Loucy (cell line): ENCODE results near the gene AP2B1.

Experiments
- H2AFZ ChIP-seq: fragments of 200-600 bp; sonication (generic); 2 replicates; pipeline ENCODE4 v1.6.0; 2016; ENCODE audit warnings: antibody characterized with exemption, mild to moderate bottlenecking, low read length, moderate library complexity
- H3F3A ChIP-seq: fragments of 200-600 bp; 2 replicates; pipeline ENCODE4 v1.6.0; 2016; ENCODE audit warnings: antibody characterized with exemption, low read depth, mild to moderate bottlenecking
- H3K27me3 ChIP-seq: fragments of 200-600 bp; sonication (generic); 2 replicates; pipeline ENCODE4 v1.6.1; 2014; ENCODE audit warnings: low read length, mild to moderate bottlenecking; ENCODE audit not compliant: insufficient read depth, poor library complexity, severe bottlenecking
- H3K36me3 ChIP-seq: fragments of 200-600 bp; sonication (generic); 2 replicates; pipeline ENCODE4 v1.6.1; 2016; ENCODE audit warnings: low read length; ENCODE audit not compliant: insufficient read depth
- H3K4me1 ChIP-seq: fragments of 200-600 bp; sonication (generic); 2 replicates; pipeline ENCODE4 v1.5.1; 2014; ENCODE audit warnings: low read length, mild to moderate bottlenecking; ENCODE audit not compliant: insufficient read depth, poor library complexity, severe bottlenecking
- H3K4me2 ChIP-seq: fragments of 200-600 bp; sonication (generic); 2 replicates; pipeline ENCODE4 v1.6.0; 2014; ENCODE audit warnings: antibody characterized with exemption, low read length, low read depth, mild to moderate bottlenecking; ENCODE audit not compliant: poor library complexity, severe bottlenecking
- H3K4me3 ChIP-seq: fragments of 200-600 bp; sonication (generic); 2 replicates; pipeline ENCODE4 v1.5.1; 2014; ENCODE audit warnings: low read length, mild to moderate bottlenecking, mixed read lengths; ENCODE audit not compliant: poor library complexity, severe bottlenecking
- H3K79me2 ChIP-seq: fragments of 200-600 bp; sonication (generic); 2 replicates; pipeline ENCODE4 v1.6.1; 2014; ENCODE audit warnings: low read length; ENCODE audit not compliant: insufficient read depth
- H3K9ac ChIP-seq: fragments of 200-600 bp; sonication (generic); 2 replicates; pipeline ENCODE4 v1.6.0; 2014; ENCODE audit warnings: mild to moderate bottlenecking, low read depth, low read length, moderate library complexity; ENCODE audit not compliant: poor library complexity, severe bottlenecking
- H3K9me2 ChIP-seq: fragments of 200-600 bp; sonication (generic); replicated peaks from 2 replicates; pipeline ENCODE4 v1.6.1; 2016; ENCODE audit warnings: low read depth, low read length, mixed read lengths
- H3K9me3 ChIP-seq: fragments of 200-600 bp; sonication (generic); 2 replicates; pipeline ENCODE4 v1.6.1; 2014; ENCODE audit warnings: mild to moderate bottlenecking, antibody characterized with exemption, low read length, low read depth; ENCODE audit not compliant: insufficient read depth
- H4K20me1 ChIP-seq: fragments of 200-600 bp; sonication (generic); 2 replicates; pipeline ENCODE4 v1.6.0; 2014; ENCODE audit warnings: antibody characterized with exemption, low read length, mild to moderate bottlenecking; ENCODE audit not compliant: insufficient read depth, poor library complexity, severe bottlenecking
- CTCF ChIP-seq: fragments of 200-600 bp; sonication (generic); conservative IDR thresholded peaks from 2 replicates; pipeline ENCODE4 v1.5.1; 2014; ENCODE audit warnings: mild to moderate bottlenecking, antibody characterized with exemption, low read length
- EZH2phosphoT487 ChIP-seq: fragments of 200-600 bp; IDR thresholded peaks from 2 replicates; pipeline ENCODE4 v1.6.1; 2018; ENCODE audit warnings: antibody characterized with exemption, mild to moderate bottlenecking, moderate library complexity, borderline replicate concordance

Gene AP2B1

DNA sequence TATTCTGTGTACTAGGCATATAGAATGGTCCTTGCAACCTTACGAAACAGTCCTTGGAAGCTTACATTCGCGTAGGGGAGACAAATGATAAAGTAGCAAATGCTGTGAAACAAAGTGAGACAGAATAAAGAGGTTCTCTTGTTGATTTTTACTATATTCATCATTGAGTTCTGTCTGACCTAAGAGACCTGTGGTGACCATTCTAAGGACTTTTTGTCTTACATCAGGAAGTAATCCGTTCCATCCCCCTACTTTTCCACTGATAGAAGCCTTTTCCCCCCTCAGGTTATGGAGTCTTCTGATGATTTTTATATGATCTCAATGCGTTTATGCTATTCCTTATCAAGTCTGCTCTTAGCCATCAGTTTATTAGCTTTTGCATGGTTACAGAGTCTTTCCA is 77.6 kb downstream of the AP2B1 start:
- no peaks in the 10 kb centered on the region for H3K27me3 ChIP-seq
- H3K9me3 ChIP-seq, result no peaks in the 10 kb centered on the region
- no peaks in the 10 kb centered on the region for H3K4me1 ChIP-seq
- H3K79me2 ChIP-seq, result no peaks in the 10 kb centered on the region
- no peak overlapping the region for H3K4me2 ChIP-seq
- H3K36me3 ChIP-seq, result peaks cover 44% of the 10 kb centered on the region; the same call in 1 of the 2 replicates
- no peak for TF ChIP-seq CTCF
- no peak for TF ChIP-seq EZH2phosphoT487
- H4K20me1 ChIP-seq, result no peaks in the 10 kb centered on the region
- H3K9me2 ChIP-seq, result no peaks in the 10 kb centered on the region
- no peak overlapping the region for H2AFZ ChIP-seq
- no peak overlapping the region for H3K4me3 ChIP-seq
- H3K9ac ChIP-seq, result no peak overlapping the region
- no peaks in the 10 kb centered on the region for H3F3A ChIP-seq

GRCh38 chr17:35665662-35666061 is 78.5 kb downstream of the AP2B1 start:
- TF ChIP-seq CTCF, result no peak
- TF ChIP-seq EZH2phosphoT487, result no peak
- H4K20me1 ChIP-seq, result no peaks in the 10 kb centered on the region
- H3K36me3 ChIP-seq, result peaks cover 39% of the 10 kb centered on the region; the same call in 1 of the 2 replicates
- no peaks in the 10 kb centered on the region for H3F3A ChIP-seq
- H3K79me2 ChIP-seq, result no peaks in the 10 kb centered on the region
- no peaks in the 10 kb centered on the region for H3K27me3 ChIP-seq
- no peaks in the 10 kb centered on the region for H3K4me1 ChIP-seq
- H3K4me2 ChIP-seq, result no peak overlapping the region
- no peak overlapping the region for H3K4me3 ChIP-seq
- no peaks in the 10 kb centered on the region for H3K9me2 ChIP-seq
- H3K9me3 ChIP-seq, result no peaks in the 10 kb centered on the region
- H3K9ac ChIP-seq, result no peak overlapping the region
- H2AFZ ChIP-seq, result no peak overlapping the region

DNA sequence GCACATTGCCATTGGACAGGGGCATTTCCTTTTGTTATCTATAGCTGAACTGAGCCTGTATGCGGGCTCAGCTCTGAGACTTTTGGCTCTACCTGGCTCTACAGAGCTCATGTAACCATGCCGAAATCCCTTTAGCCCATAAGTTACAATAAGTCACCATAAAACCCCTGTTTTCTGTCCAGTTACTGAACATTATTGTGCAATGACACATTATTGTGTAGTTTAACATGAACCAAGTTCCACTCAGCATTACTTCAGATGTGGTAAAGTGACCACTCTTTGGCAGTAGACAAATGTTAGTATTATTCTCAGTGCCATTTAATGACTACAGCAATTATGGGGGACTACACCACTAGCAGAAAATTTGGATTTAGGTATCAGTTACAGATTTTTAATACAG is 78.9 kb downstream of the AP2B1 start:
- Histone ChIP-seq H3K79me2 (no peaks in the 10 kb centered on the region), H3K4me1 (no peaks in the 10 kb centered on the region), H3K36me3 (peaks cover 39% of the 10 kb centered on the region; the same call in 1 of the 2 replicates), H3K9ac (no peak overlapping the region), H3K4me3 (no peak overlapping the region), H3K9me2 (no peaks in the 10 kb centered on the region), H3K27me3 (no peaks in the 10 kb centered on the region), H3K9me3 (no peaks in the 10 kb centered on the region), H3F3A (no peaks in the 10 kb centered on the region), H2AFZ (no peak overlapping the region), H4K20me1 (no peaks in the 10 kb centered on the region), H3K4me2 (no peak overlapping the region)
- no peak for TF ChIP-seq EZH2phosphoT487
- no peak for TF ChIP-seq CTCF
